ENCODE data around the gene KRT83. TPM values are rescaled to one million over a fixed set of nuclear protein-coding genes. Genes with fewer than 3 reads are reported as not detected.
"Not testable (repeated sequence)": the region's sequence is repeated elsewhere in the genome, so short reads cannot be mapped to it uniquely, and the experiment has no call there.

The KRT83 gene
- total RNA-seq, 5 donors from 2014 or later (not counting 1 experiment from before 2014, with no cell fraction given), result not detected

DNA sequence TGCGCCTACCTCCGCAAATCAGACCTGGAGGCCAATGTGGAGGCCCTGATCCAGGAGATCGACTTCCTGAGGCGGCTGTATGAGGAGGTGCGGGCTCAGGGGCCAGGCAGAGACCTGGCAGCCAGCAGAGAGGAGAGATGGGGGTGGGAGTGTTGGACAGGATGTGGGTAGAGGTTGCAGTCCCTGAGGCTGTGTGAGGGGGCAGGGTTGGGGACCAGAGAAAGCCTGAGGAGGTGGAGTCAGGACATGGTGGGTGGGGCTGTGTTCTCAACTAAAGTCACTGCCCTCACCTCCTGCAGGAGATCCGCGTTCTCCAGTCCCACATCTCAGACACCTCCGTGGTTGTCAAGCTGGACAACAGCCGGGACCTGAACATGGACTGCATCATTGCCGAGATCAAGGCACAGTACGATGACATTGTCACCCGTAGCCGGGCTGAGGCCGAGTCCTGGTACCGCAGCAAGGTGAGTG lies 16.2 kb downstream of the KRT83 start:
- DNase-seq (peak in 11 of 35 experiments; percentile 8 to 49 (median 21)), ATAC-seq (replicated peaks in 1 of 4) (peak; percentile 24 to 43 (median 36))
- CTCF ChIA-PET, result interaction anchor here in 1 of 2 donors (0.6 kb wide), 1 partner anchor 8 kb away, joined by 3 read pairs; no protein-coding TSS in a partner anchor
- H3K9me3 ChIP-seq; H3K36me3 Mint-ChIP-seq; H3K9me3 Mint-ChIP-seq; H3K27ac ChIP-seq (ENCODE audit: low read length); POLR2A ChIA-PET; H3K36me3 ChIP-seq (ENCODE audit: control insufficient read depth in 2 of 2, extremely low read depth in 1 of 2, insufficient read depth in 1 of 2, low read length in 1 of 2); H3K4me3 Mint-ChIP-seq; H3K4me3 ChIP-seq (ENCODE audit: control insufficient read depth in 1 of 2, extremely low read depth in 1 of 2, low read length in 1 of 2); H3K27ac Mint-ChIP-seq: not testable (repeated sequence)
- H3K27me3 Mint-ChIP-seq, result peaks cover 32 to 35% of the 10 kb centered on the region in 2 donors
- peaks cover 6 to 32% of the 10 kb centered on the region in 2 experiments for H3K27me3 ChIP-seq (replicated peaks in 1 of 2; ENCODE audit: control insufficient read depth in 2 of 2, extremely low read depth in 1 of 2, insufficient read depth in 2 of 2, low read length in 1 of 2)
- peaks cover 18 to 29% (median 24%) of the 10 kb centered on the region in 3 donors for H3K4me1 Mint-ChIP-seq
- H3K4me1 ChIP-seq (ENCODE audit: control insufficient read depth in 1 of 2, extremely low read depth in 1 of 2, insufficient read depth in 2 of 2, low read length in 2 of 2), result peaks cover 0 to 23% of the 10 kb centered on the region in 2 experiments
- 35% methylated on average over 8 of the region's 15 CpGs for WGBS (ENCODE audit: insufficient coverage)

DNA sequence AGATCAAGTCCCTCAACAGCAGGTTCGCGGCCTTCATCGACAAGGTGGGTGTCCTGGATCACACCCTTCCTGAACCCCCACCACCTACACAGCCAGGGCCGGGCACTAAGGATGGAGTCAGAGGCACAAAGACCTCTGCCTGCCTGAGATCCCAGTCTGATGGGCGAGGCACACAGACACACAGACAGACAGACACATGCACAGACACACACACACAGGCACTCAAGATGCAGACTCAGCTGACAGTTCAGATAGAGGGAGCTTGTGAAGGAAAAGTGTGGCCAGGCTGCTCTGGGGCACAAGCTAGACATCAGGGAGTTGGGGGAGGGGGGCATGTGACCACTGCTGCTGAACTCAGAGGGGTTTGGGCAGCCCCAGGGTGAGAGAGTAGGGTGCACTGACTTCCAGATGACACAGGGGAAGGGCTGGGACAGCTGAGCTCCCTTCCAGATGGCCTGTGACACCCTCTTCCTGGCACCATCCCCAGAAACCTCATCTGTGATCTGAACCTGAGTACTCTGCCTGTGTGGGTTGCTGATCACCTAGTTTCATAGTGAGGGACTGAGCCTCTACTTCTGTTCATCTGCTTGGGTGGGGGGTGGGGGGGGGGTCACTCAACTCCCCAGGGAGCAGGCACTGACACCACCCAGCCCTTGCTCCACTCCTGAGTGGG lies 18.8 kb downstream of the KRT83 start:
- CTCF ChIA-PET; H3K36me3 ChIP-seq (ENCODE audit: control insufficient read depth in 2 of 2, extremely low read depth in 1 of 2, insufficient read depth in 1 of 2, low read length in 1 of 2); DNase-seq; H3K9me3 Mint-ChIP-seq; POLR2A ChIA-PET; ATAC-seq (replicated peaks in 1 of 4); H3K9me3 ChIP-seq; H3K4me3 Mint-ChIP-seq; H3K27ac Mint-ChIP-seq; H3K36me3 Mint-ChIP-seq; H3K27ac ChIP-seq (ENCODE audit: low read length); H3K4me3 ChIP-seq (ENCODE audit: control insufficient read depth in 1 of 2, extremely low read depth in 1 of 2, low read length in 1 of 2): not testable (repeated sequence)
- WGBS (ENCODE audit: insufficient coverage), result no CpG with 5 or more reads among the region's 5 CpGs
- Mint-ChIP-seq H3K27me3 (peaks cover 13 to 18% of the 10 kb centered on the region in 2 donors), H3K4me1 (peaks cover 13 to 22% (median 14%) of the 10 kb centered on the region in 3 donors)
- H3K27me3 ChIP-seq (replicated peaks in 1 of 2; ENCODE audit: control insufficient read depth in 2 of 2, extremely low read depth in 1 of 2, insufficient read depth in 2 of 2, low read length in 1 of 2), result peaks cover 2 to 11% of the 10 kb centered on the region in 2 experiments
- H3K4me1 ChIP-seq (ENCODE audit: control insufficient read depth in 1 of 2, extremely low read depth in 1 of 2, insufficient read depth in 2 of 2, low read length in 2 of 2), result peaks cover 0 to 13% of the 10 kb centered on the region in 2 experiments

DNA sequence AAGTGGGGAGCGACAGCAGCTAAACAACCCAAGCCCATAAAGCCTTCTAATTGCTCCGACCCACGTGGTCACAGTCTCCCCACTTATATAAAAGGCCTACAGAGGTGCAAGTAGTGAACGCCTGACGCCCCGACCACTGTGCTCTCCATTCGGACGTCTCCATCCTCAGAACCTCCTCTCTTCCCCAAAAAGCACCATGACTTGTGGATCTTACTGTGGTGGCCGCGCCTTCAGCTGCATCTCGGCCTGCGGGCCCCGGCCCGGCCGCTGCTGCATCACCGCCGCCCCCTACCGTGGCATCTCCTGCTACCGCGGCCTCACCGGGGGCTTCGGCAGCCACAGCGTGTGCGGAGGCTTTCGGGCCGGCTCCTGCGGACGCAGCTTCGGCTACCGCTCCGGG lies 19.5 kb downstream of the KRT83 start:
- H3K27ac Mint-ChIP-seq; H3K9me3 ChIP-seq; H3K9me3 Mint-ChIP-seq; H3K36me3 Mint-ChIP-seq; DNase-seq; H3K36me3 ChIP-seq (ENCODE audit: control insufficient read depth in 2 of 2, extremely low read depth in 1 of 2, insufficient read depth in 1 of 2, low read length in 1 of 2); CTCF ChIA-PET; H3K4me3 ChIP-seq (ENCODE audit: control insufficient read depth in 1 of 2, extremely low read depth in 1 of 2, low read length in 1 of 2); H3K4me3 Mint-ChIP-seq; ATAC-seq (replicated peaks in 1 of 4); H3K27me3 ChIP-seq (replicated peaks in 1 of 2; ENCODE audit: control insufficient read depth in 2 of 2, extremely low read depth in 1 of 2, insufficient read depth in 2 of 2, low read length in 1 of 2); POLR2A ChIA-PET; H3K27ac ChIP-seq (ENCODE audit: low read length): not testable (repeated sequence)
- 93% methylated on average over 10 of the region's 31 CpGs for WGBS (ENCODE audit: insufficient coverage)
- H3K4me1 ChIP-seq (ENCODE audit: control insufficient read depth in 1 of 2, extremely low read depth in 1 of 2, insufficient read depth in 2 of 2, low read length in 2 of 2), result peaks cover 0 to 13% of the 10 kb centered on the region in 2 experiments
- peaks cover 13 to 18% of the 10 kb centered on the region in 2 donors for H3K27me3 Mint-ChIP-seq
- peaks cover 13 to 22% (median 14%) of the 10 kb centered on the region in 3 donors for H3K4me1 Mint-ChIP-seq

DNA sequence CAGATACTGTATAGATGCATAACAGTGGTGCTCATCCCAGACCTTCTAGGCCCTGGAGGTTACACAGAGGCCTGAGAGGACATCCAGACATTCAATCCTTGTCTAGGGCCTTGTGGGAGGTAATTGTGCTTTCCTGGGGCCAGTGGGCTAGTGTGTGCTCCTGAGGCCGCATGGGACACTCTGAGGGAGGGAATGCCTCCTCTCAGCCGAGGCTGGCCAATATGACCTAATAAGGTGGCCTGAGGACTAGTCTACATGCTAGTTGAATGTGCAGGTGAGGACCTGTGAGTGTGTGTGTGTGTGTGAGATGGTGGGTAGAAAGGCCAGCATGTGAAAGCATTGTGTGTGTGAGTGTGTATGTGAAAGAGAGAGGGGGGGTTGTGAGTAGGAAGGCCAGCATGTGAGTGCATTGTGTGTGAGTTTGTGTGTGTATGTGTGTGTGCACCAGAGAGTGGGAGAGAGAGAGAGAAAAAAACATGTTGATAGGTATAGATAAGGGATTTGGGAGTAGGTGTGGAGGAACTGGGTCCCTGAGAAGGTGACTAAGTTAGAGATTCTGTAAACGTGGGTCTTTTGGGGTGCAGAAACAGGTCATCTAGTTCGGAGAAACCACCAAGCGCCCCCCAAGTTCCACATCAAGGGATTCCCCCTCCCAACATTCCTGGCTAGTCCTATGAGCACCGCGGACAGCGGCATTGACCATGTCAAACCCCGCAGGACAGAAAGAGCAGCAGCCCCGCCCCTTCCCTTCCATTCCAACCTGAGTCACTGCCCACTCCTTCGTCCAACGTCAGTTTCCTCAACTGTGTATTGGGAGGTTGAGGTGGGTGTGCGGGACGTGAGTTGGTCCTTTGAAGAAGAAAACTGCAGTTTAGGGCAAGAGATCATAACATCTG lies 20.2 kb downstream of the KRT83 start:
- Histone ChIP-seq H3K9me3 (no peaks in the 10 kb centered on the region), H3K27me3 (replicated peaks in 1 of 2; ENCODE audit: control insufficient read depth in 2 of 2, extremely low read depth in 1 of 2, insufficient read depth in 2 of 2, low read length in 1 of 2) (peaks cover 0 to 13% of the 10 kb centered on the region in 2 experiments), H3K4me1 (ENCODE audit: control insufficient read depth in 1 of 2, extremely low read depth in 1 of 2, insufficient read depth in 2 of 2, low read length in 2 of 2) (peaks cover 0 to 13% of the 10 kb centered on the region in 2 experiments), H3K27ac (ENCODE audit: low read length) (no peak overlapping the region), H3K4me3 (ENCODE audit: control insufficient read depth in 1 of 2, extremely low read depth in 1 of 2, low read length in 1 of 2) (no peak overlapping the region), H3K36me3 (ENCODE audit: control insufficient read depth in 2 of 2, extremely low read depth in 1 of 2, insufficient read depth in 1 of 2, low read length in 1 of 2) (no peaks in the 10 kb centered on the region)
- Mint-ChIP-seq H3K9me3 (no peaks in the 10 kb centered on the region), H3K4me3 (no peak overlapping the region), H3K27ac (no peak overlapping the region), H3K36me3 (no peaks in the 10 kb centered on the region), H3K27me3 (peaks cover 12 to 16% of the 10 kb centered on the region in 2 donors), H3K4me1 (peaks cover 11 to 16% (median 14%) of the 10 kb centered on the region in 3 donors)
- no peak for ATAC-seq (replicated peaks in 1 of 4)
- DNase-seq, result no peak
- ChIA-PET CTCF (no interaction called here), POLR2A (no interaction called here)
- 83% methylated on average over 2 of the region's 14 CpGs for WGBS (ENCODE audit: insufficient coverage)

- Histone ChIP-seq H3K27me3 (replicated peaks in 1 of 2; ENCODE audit: control insufficient read depth in 2 of 2, extremely low read depth in 1 of 2, insufficient read depth in 2 of 2, low read length in 1 of 2) (peaks cover 0 to 7% of the 10 kb centered on the region in 2 experiments), H3K9me3 (no peaks in the 10 kb centered on the region), H3K4me3 (ENCODE audit: control insufficient read depth in 1 of 2, extremely low read depth in 1 of 2, low read length in 1 of 2) (no peak overlapping the region), H3K4me1 (ENCODE audit: control insufficient read depth in 1 of 2, extremely low read depth in 1 of 2, insufficient read depth in 2 of 2, low read length in 2 of 2) (no peaks in the 10 kb centered on the region), H3K36me3 (ENCODE audit: control insufficient read depth in 2 of 2, extremely low read depth in 1 of 2, insufficient read depth in 1 of 2, low read length in 1 of 2) (no peaks in the 10 kb centered on the region), H3K27ac (ENCODE audit: low read length) (no peak overlapping the region)
- H3K27me3 Mint-ChIP-seq, result peaks cover 14 to 15% of the 10 kb centered on the region in 2 donors
- ATAC-seq (replicated peaks in 1 of 4) (no peak), DNase-seq (no peak)
- H3K27ac Mint-ChIP-seq, result no peak overlapping the region
- no peaks in the 10 kb centered on the region for H3K9me3 Mint-ChIP-seq
- WGBS (ENCODE audit: insufficient coverage), result no CpG with 5 or more reads among the region's 4 CpGs
- ChIA-PET CTCF (no interaction called here), POLR2A (no interaction called here)
- H3K4me1 Mint-ChIP-seq, result no peaks in the 10 kb centered on the region
- no peak overlapping the region for H3K4me3 Mint-ChIP-seq
- no peaks in the 10 kb centered on the region for H3K36me3 Mint-ChIP-seq
Measured at GRCh38 chr12:52298677-52299190, 22.5 kb downstream of the KRT83 start.

- no peak overlapping the region for H3K4me3 Mint-ChIP-seq
- POLR2A ChIA-PET, result no interaction called here
- 85% methylated on average over 5 of the region's 5 CpGs for WGBS (ENCODE audit: insufficient coverage)
- H3K36me3 Mint-ChIP-seq, result no peaks in the 10 kb centered on the region
- CTCF ChIA-PET, result no interaction called here
- no peaks in the 10 kb centered on the region for H3K36me3 ChIP-seq (ENCODE audit: control insufficient read depth in 2 of 2, extremely low read depth in 1 of 2, insufficient read depth in 1 of 2, low read length in 1 of 2)
- no peaks in the 10 kb centered on the region for H3K9me3 Mint-ChIP-seq
- no peaks in the 10 kb centered on the region for H3K9me3 ChIP-seq
- peaks cover 0 to 10% of the 10 kb centered on the region in 2 experiments for H3K27me3 ChIP-seq (replicated peaks in 1 of 2; ENCODE audit: control insufficient read depth in 2 of 2, extremely low read depth in 1 of 2, insufficient read depth in 2 of 2, low read length in 1 of 2)
- H3K27ac ChIP-seq (ENCODE audit: low read length), result no peak overlapping the region
- H3K27ac Mint-ChIP-seq, result no peak overlapping the region
- H3K4me3 ChIP-seq (ENCODE audit: control insufficient read depth in 1 of 2, extremely low read depth in 1 of 2, low read length in 1 of 2), result no peak overlapping the region
- no peaks in the 10 kb centered on the region for H3K4me1 Mint-ChIP-seq
- H3K4me1 ChIP-seq (ENCODE audit: control insufficient read depth in 1 of 2, extremely low read depth in 1 of 2, insufficient read depth in 2 of 2, low read length in 2 of 2), result no peaks in the 10 kb centered on the region
- DNase-seq (no peak), ATAC-seq (replicated peaks in 1 of 4) (no peak)
- peaks cover 15 to 18% of the 10 kb centered on the region in 2 donors for H3K27me3 Mint-ChIP-seq
Measured at GRCh38 chr12:52296572-52297215, 24.5 kb downstream of the KRT83 start.

Measured in T-cell (primary cell).